AG09309 (cell line): ENCODE results near the gene ATP9A.

Experiments
- DNase-seq: peaks from one replicate; pipeline ENCODE4 v3.0.0-alpha.2; 2010; ENCODE audit warnings: low read depth
- H3K4me3 ChIP-seq: 2 replicates; pipeline ENCODE4 v1.5.1; 2011; ENCODE audit warnings: mild to moderate bottlenecking, low read depth, low read length, moderate library complexity; ENCODE audit not compliant: control insufficient read depth
- TF ChIP-seq, protein P1 (sequence below): IDR thresholded peaks from 2 replicates; pipeline ENCODE4 v1.5.1; 2011; ENCODE audit warnings: mild to moderate bottlenecking, low read depth, low read length, inconsistent platforms; ENCODE audit not compliant: insufficient read depth, control insufficient read depth; ENCODE audit errors: missing control alignments

Gene ATP9A

DNA sequence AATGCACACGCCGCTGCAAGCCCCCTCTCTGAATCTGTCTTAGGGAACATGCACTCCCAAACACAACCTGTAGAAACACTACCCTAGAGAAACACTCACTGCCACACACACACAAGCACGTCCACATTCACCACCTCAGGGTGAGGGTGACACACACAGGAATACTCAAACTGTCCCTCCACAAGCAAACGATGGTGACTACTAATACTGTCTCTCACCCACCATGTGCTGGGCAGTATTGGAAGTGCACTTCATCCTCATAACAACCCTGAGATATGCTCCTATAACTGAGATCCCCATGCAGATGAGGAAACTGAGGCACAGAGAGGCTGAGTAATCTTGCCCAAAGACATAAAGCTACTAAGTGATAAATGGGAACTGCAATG, 55.0 kb downstream of the ATP9A start:
- DNase-seq = no peak
- TF ChIP-seq, protein P1, sequence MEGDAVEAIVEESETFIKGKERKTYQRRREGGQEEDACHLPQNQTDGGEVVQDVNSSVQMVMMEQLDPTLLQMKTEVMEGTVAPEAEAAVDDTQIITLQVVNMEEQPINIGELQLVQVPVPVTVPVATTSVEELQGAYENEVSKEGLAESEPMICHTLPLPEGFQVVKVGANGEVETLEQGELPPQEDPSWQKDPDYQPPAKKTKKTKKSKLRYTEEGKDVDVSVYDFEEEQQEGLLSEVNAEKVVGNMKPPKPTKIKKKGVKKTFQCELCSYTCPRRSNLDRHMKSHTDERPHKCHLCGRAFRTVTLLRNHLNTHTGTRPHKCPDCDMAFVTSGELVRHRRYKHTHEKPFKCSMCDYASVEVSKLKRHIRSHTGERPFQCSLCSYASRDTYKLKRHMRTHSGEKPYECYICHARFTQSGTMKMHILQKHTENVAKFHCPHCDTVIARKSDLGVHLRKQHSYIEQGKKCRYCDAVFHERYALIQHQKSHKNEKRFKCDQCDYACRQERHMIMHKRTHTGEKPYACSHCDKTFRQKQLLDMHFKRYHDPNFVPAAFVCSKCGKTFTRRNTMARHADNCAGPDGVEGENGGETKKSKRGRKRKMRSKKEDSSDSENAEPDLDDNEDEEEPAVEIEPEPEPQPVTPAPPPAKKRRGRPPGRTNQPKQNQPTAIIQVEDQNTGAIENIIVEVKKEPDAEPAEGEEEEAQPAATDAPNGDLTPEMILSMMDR = no peak
- H3K4me3 ChIP-seq = no peak overlapping the region

DNA sequence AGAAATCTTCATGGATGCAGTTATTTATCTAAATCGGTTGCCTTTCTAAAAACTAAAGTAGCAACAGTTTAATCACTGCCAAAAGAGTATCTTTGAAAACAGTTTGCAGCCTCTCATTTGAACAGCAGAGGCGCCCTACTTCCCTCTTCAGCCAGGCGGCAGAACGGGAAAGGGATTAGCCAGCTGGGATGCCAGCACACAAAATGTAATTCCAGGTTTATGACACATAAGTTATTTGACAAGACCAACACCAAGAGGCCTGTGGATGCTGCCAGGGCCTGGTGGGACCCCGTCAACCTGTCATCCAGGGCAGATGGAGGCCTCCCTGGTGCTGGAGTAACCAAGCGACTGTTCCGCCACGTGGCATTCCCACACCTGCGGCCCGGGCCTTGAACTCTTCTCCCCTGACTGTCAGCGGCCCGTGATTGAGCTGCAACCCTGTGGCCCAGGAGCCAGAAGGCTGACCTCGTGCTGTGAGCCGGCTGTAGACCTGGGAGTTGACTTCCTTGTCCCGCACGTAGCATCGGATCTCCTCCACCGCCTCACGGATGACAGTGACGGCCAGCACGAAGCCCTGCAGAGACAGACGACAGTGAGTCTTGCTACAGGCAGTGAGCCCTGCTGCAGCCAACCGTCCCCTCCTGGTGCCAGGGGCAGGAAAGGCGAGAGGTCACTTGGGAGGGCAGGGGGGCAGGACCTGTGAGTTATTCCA, 55.5 kb downstream of the ATP9A start:
- TF ChIP-seq, protein P1 = peak; percentile 41
- no peak for DNase-seq
- no peak overlapping the region for H3K4me3 ChIP-seq

DNA sequence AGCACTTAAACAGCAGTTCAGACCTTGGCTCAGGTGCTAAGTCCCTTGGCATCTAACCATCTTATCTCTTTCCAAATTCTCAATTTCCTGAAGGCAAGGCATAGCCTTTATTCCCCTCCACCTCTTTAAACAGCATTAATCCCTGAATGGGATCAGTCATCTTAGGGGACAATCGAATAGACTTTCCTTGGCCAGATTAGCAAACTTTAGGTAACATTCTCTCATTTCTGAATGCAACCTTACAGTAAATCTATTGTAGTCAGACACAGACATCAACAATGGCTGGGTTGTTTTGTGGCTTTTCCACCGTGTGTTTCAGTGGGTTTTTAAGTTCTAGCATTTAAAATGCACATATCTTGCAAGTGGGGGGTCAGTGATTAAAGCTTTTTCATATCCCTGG, 56.8 kb downstream of the ATP9A start:
- DNase-seq = no peak
- TF ChIP-seq, protein P1 = no peak
- no peak overlapping the region for H3K4me3 ChIP-seq

DNA sequence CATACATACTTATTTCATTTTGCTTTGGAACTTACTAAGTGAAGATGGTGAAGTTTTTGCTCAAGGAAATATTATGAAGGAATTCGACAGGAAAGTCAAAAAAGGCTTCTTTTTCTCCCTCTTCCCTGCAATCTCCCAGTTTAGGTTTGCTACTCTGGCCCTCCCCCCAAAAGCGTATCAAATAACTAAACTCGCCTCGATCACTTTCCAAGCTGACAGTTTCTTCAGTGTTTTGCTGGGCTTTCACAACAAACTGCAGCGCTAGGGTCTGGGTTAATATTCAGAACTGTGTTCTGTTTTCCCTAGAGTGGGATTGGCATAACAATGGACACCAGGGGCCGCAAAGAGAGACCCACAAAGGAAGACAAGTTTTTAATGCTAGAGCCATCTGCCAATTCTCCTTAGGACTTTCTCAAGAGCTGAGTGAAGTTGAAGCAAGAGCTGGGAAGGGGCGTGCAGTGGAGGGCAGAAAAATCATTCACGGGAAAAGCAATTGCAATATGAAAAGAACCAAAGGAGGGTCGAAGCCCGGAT, 57.8 kb downstream of the ATP9A start:
- no peak for DNase-seq
- TF ChIP-seq, protein P1 = no peak
- H3K4me3 ChIP-seq = no peak overlapping the region

DNA sequence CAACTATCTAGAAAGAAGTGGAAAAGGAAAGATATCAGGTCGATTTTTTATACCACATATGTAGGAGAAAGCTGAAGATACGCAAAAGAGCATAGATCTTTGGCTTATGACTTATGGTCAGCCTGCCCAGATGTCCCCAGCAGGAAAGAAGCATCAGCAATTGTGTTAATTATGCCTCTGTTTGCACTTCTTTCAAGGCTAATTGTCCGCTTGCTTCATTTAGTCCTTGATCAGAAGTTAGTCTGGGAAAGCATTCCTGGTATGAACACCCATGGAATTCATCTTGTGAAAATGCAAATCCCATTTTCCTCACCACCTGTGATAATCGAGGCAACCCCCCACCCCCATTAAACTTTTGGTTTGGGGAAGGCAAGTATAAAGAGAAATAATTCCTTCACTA, 62.8 kb downstream of the ATP9A start:
- TF ChIP-seq, protein P1 = no peak
- DNase-seq = no peak
- H3K4me3 ChIP-seq = no peak overlapping the region

DNA sequence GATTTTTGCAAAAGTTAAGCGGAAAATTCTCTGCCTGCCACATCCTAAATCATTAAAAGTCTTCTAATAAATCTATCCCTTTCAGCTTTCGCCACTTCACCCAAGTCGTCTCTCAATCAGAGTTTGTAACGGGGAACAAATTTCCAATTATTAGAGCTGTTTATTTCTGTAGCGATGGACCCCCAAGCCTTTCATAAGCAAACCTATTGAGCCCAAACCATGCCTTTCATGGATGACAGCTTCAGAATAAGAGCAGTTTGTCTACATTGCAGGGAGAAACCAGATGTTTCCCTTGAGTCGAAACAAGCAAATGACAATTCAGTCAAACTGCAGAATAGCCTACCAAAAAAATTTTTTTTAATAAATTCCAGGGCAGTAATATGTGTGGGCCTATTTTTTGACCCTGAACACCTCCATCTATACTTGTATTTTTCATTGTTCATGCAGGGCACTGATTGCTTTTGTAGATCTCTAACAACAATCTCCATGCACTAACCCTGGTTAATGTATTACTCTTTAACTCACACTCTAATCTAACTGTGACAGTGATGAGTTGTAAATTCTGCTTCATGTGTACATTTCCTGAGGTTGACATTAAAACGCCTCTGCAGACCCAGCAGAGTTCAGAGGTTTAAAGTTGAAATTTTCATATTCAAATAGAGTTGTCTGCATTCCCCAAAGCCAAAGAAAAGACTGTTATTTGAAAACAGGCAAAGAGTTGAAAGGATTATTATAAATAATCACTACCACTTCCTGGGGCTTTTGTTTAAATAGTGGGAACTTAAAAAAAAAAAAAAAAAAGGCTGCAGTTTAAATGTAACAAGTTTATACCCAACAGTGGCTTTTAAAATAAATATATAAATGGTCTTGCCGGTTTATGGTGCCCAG, 64.5 kb downstream of the ATP9A start:
- TF ChIP-seq, protein P1 = no peak
- no peak for DNase-seq
- H3K4me3 ChIP-seq = no peak overlapping the region
